HG02623 (cell line): Measurements from ENCODE around the gene ARHGAP21.
"Not testable (repeated sequence)": the region's sequence is repeated elsewhere in the genome, so short reads cannot be mapped to it uniquely, and the experiment has no call there.

Experiments used
- ATAC-seq: cut with Tn5 transposase; IDR thresholded peaks from one replicate; pipeline ENCODE4 v1.9.1; 2021; ENCODE audit warnings: moderate library complexity; ENCODE audit not compliant: unreplicated experiment

The ARHGAP21 gene

DNA sequence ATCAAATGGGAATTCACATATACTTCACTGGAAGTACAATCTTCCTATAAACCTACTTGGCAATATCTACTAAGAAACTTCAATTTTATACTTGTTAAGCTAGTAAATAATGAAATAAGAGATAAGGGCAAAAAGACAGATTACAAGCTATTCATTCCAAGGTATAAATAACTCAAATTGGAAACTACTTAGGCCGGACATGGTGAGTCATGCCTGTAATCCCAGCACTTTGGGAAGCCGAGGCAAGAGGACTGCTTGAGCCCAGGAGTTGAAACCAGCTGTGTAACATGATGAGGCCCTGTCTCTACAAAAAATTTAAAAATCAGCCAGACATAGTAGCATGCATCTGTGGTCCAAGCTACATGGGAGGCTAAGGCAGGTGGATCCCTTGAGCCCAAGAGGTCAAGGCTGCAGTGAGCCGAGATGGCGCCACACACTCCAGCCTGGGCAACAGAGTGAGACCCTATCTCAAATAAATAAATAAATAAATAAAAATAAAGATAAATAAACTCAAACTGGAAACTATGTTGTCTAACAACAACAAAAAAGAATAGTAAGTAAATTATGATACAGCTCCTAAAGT lies 37.6 kb downstream of the ARHGAP21 start:
- ATAC-seq = no peak

DNA sequence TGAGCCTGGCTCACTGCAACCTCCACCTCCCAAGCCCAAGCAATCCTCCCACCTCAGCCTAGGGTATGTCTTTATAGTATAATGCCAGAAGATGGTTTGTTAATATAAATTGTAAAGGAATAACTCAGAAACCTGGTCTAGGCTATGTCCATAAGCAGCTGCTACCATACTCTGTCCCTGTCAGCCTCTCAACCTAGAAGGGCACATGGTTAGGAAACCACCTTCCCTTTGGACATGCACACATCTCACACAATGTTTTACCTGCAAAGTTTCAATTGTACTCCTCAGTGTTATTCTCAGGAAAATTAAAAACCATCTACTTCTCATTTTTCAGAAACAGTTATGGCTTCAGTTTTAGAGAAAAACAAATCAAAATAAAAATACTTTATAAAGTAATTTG lies 40.1 kb downstream of the ARHGAP21 start:
- no peak for ATAC-seq

DNA sequence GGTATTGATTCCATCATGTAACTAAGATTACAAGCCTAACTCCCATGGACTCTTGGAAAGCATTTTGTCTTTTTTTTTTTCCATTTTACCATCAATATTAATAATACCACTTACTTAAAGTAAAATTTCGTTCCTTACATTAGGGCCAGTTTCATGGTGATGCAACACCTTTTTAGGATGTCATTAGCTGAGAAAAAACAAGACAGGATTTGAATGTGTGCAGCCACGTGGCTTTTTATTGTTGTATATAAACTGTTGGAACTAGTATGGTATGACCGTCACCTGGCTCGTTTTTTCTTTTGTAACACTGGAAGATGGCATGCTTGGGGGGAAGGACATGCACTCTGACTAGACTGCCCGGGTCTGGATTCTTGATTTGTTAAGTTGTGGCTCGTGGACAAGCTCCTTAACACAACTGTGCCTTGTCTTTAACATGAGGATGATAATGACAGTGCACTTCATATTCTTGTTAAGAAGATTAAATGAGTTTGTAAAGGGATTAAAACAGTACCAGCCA lies 42.1 kb downstream of the ARHGAP21 start:
- ATAC-seq = no peak

DNA sequence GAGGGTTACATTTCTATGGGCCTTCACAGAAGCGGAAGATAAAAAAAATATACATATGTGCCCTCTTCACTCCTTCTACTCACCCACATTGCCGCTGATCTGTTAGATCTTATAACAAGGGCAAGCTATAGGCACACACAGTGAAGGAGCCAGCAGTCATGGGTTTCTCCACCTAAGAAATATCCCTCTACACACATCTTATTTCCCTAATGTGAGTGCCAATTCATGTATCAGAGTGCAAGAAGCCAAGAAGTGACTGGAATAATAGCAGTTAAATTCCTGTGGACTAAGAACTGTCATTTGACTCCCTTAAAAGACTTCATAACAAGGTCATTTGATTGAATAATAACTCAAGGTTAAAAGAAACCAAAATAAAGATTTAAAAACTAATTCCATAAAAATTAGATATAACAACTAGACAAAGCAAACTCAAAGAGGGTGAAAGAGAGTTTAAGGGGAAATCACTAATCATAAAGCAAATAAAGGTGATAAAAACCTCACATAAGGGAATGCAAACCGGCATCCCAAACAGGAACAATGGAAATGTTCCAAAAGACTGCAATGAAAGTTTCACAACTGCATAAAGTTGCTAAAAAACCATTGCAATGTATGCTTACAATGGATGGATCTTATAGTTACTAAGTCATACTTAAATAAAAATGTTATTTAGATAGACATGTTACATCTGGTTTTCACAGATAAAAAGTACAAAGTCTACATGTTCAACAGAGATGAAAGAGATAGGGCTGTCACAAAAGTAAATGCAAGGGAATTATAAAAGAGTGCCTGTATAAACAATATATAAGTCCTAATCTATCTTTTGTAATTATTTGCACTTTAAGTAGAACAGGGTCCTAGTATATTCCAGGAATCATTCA lies 42.8 kb downstream of the ARHGAP21 start:
- no peak for ATAC-seq

DNA sequence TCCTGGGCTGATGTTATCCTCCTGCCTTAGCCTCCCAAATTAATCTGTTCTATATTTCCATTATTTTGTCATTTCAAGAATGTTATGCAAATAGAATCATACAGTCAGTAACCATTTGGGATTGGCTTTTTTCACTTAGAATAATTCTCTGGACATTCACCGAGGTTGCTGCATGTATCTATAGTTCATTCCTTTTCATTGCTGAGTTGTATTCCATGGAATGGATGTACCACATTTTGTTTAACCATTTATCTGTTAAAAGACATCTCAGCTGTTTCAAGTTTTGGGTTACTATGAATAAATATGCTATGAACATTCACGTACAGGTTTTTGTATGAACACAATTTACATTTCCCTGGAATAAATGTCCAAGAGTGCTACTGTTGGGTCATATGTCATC lies 44.9 kb downstream of the ARHGAP21 start:
- ATAC-seq = no peak

DNA sequence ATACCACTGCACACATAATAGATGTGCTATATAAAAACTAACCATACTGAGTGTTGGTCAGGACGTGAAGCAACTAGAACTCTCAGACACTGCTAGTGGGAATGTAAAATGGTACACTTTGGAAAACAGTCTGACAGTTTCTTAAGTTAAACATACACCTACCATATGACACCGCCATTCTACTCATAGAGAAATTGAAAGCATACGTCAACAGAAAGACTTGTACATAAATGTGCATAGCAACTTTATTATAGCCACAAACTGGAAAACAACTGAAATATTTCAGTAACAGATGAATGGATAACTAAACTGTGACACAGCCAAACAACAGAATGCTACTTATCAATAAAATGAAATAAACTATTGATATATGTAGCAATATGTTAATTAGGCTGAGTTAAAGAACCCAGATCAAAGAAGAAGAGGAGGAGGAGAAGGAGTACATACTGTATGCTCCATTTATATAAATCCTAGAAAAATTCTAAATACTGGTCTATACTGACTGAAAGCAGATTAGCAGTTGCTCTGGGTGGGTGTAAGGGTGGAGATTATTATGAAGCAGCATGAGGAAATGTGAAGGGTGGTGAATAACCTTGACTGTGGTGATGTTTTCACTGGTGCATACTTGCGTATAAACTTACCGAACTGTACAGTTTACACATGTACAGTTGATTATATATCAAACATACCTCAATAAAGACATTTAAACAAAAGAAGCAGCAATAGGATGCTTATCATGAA lies 48.6 kb downstream of the ARHGAP21 start:
- no peak for ATAC-seq

DNA sequence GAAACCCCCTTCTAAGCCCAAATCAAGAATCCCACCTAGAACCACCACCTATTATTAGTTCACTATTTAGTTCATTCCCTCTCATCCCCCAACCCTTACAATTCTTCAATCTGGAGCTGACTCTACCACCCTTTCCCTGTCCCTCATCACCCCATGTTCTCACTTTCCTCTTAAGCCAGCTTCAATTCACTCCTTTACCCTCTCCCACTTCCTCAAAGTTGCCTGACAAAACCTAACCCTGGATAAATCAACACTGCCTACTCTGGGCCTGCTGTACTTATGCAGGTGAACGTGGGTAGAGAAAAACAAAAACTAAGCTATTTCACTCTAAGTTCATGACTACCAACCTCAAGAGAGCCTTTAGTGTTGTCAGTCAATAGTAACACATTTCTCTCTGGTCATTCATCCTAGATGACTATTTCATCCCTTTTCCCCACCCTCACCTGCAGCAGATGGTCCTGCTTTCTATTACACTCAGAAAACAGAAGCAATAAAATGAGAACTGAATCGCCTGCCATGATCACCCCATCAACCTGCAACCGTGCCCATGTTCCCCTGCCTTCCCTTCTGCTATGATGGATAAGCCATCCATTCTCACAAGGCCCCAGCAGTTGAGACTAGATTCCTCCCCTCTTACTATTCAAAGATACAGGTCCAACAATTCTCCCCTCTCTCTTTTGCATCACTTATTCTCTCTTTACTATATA lies 52.6 kb downstream of the ARHGAP21 start:
- ATAC-seq = no peak

DNA sequence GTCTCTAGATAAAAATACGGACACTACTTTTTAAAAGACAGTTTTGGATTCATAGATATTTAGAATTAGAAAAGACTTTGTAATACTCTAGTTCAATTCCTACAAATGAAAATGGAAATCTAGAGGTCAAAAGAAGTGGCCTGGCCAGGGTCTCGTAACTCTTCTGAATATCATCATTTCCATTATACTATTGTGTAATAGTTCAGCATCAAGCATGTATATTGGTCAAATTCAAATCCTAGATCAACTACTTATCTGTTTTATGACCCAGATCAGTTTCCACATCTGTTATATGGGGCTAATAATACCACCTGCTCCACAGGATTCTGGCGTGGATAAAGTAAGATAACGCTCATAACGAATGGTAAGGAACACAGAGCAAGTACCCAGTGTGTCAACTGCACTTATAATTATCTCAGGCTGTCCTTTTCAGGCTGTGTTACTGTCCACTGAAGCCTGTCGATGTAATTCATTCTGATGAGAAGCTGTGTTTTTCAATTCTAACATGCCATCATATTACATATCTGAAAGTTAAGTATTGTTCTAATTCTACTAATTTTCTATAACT lies 54.3 kb downstream of the ARHGAP21 start:
- no peak for ATAC-seq

DNA sequence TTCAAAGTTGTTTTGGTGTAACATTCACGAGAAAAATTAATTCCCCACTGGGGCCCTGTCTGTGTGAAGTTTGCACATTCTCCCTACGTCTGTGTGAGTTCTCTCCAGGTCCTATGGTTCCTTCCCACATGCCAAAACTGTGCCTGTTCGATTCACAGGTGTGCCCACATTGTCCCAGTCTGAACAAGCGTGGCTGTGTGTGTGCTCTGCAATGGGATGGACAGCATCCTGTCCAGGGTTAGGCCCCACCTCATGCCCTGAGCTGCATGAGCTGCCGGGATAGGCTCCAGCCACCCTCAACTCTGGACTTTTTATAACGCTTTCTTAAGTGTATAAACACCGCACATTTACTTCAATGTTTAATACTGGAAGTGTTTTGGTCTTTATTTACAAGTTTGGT lies 55.4 kb downstream of the ARHGAP21 start:
- no peak for ATAC-seq

DNA sequence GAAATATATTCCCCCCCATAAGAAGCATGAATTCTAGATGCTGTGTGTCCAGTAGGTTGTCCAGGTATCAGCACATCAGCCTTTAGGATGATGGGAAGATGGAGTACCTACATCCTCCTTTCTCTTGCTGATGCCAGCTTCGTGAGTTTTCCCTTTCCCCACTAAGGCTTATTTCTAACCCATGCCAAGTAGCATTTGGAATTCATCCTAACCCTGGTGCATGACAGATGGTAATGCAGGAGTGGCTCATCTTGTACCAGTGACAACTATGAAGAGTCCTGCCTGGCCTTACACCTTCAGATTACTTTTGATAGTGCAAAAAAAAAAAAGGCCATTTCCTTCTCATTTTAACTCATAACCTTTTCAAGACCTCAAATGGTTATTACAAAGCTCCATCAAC lies 58.7 kb downstream of the ARHGAP21 start:
- ATAC-seq = no peak

DNA sequence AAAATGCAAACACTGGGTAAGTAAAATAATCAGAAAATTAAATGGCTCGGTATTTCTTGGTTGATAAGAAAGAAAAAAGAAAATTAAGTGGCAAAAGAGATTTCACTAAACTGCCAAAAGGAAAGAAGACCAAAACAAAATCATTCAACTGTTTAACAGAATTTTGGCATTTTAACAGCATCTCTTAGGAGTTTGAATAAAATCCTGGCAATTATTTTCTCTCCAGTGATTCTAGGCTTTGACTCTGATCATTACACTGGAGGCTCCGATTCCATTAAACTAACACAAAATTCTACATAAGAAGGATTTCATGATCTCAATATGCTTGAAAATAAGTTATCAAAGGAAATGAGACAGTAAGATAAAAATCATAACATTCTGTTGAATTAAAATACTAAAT lies 62.3 kb downstream of the ARHGAP21 start:
- ATAC-seq = no peak

DNA sequence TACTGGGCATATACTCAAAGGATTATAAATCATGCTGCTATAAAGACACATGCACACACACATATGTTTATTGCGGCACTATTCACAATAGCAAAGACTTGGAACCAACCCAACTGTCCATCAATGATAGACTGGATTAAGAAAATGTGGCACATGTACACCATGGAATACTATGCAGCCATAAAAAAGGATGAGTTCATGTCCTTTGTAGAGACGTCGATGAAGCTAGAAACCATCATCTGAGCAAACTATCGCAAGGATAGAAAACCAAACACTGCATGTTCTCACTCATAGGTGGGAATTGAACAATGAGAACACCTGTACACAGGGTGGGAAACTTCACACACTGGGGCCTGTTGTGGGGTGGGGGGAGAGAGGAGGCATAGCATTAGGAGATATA lies 65.4 kb downstream of the ARHGAP21 start:
- ATAC-seq = not testable (repeated sequence)

DNA sequence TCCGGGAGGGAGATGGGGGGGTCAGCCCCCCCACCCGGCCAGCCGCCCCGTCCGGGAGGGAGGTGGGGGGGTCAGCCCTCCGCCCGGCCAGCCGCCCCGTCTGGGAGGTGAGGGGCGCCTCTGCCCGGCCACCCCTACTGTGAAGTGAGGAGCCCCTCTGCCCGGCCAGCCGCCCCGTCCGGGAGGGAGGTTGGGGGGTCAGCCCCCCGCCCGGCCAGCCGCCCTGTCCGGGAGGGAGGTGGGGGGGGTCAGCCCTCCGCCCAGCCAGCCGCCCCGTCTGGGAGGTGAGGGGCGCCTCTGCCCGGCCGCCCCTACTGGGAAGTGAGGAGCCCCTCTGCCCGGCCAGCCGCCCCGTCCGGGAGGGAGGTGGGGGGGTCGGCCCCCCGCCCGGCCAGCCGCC lies 67.4 kb downstream of the ARHGAP21 start:
- ATAC-seq = not testable (repeated sequence)

DNA sequence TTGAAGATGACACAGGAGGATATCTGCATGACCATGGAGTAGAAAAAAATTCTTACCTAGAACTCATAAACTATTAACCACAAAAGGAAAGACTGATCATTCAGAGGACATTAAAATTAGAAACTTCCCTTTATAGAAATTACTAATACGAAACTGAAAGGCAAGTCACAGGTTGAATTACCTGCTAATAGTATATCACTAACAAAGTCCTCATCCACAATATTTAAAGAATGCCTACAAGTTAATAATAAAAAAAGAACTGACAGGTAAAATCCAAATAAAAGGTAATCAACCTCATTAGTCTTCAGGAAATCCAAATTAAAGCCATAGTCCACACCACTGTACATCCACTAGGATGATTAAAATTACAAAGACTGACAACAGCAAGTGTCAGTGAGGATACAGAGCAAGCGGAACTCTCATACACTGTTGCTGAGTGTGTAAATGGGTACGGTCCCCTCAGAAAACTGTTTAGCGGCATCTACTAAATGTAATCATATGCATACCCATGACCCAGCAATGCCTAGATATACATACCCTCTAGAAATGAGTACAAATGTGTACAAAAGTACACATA lies 71.2 kb downstream of the ARHGAP21 start:
- ATAC-seq = peak; percentile 78

DNA sequence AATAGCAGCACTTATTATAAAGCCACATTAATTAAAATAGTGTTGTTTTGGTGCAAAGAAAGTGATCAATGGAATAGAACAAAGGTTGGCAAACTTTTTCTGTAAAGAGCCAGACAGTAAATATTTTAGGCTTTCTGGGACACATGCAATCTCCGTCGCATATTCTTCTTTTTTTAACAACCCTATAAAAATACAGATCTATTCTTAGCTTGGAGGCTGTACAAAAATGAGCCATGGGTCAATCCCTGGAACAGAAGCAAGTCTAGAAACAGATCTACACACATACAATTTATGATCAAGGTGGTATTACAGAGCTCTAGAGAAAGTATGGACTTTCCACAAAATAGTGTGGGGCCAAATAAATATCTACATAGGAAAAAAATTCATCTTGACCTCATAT lies 71.8 kb downstream of the ARHGAP21 start:
- ATAC-seq = peak; percentile 3

DNA sequence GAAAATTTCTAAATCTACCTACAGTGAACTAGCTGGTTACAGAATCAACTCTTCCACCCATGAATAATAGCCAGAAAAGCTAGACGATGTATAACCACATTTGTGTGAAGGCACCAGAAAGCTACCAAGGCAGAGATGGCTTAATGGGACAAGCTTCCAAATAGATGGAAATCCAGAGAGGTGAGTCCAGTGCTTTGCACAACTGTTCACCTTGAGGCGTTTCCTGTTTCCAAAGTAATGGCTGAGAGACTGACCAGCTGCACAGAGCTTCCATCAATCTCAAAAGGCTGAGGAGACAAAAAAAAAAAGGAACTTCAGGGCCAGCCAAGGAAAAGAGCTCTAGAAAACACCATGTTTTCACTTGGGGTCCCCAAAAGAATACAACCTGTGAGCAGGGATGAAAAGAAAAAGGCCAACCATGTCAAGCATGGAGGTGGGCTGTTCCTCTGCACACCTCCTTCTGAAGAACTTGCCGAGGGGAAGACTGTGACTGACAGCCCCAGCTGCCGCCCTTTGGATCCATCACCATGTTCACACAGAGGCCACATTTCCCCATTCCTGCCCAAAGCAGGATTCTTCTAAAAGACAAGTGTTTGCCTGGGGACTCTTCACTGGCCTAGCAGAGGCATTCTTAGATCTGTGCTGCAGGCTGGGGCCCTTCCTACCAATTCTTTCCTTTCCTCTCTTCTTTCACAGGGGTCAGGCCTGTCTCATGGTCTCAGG lies 72.9 kb downstream of the ARHGAP21 start:
- ATAC-seq = no peak

DNA sequence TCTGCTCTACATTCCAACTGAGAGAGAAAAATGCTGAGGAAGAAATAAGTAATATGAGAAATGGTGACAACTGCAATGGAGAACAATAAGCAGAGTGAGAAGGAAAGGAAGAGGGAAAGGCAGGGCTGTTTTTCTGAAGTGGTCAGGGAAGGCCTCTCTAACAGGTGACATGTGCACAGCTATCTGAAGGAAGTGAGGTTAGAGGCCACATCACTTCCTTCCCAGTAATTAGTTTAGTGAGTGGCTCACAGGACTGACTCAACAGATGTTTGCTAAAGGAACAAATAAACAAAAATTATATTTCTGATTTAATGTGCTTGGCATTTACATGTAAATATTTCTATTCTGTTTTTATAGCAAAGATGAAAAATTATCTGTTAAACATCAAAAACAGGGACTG lies 77.9 kb downstream of the ARHGAP21 start:
- no peak for ATAC-seq

DNA sequence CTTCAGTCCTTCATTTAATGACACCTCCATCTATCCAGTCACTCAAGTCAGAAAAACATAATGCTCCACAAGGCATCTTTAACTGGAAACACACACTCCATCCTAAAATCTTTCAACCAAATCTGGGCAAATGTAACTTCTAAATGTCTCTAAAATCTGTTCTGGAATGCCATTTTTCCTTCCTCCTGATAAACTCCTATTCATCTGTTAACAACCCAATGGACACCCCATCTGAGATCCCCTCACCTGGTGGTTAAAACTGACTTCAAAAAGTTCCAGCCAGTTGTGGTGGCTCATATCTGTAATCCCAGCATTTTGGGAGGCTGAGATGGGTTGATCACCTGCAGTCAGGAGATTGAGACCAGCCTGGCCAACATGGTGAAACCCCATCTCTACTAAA lies 78.7 kb downstream of the ARHGAP21 start:
- no peak for ATAC-seq

DNA sequence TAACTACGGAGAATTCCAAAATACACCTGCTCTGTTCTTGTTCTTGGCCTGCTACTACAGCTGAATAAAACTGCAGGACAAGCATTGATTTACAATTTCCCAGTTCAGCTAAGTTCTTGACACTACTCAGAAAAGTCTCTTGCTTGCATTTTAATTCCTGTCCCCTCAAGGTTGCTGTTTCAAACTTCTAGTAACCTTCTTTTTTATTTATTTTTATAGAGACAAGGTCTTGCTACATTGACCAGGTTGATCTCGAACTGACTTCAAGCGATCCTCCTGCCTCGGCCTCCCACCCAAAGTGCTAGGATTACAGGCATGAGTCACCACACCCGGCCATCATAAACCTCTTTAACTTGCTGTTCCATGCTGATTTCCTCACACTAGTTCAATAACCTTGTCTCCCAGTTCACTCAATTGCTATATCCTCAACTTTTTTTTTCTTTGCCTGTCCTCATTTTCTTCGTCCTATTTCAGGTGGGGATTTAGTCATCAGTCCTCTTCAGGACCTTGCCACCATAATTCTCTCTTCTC lies 79.9 kb downstream of the ARHGAP21 start:
- no peak for ATAC-seq
